Neuronal stem cell (in vitro differentiated cells): ENCODE results near the gene DIAPH2.
A peak's percentile ranks its signal among the peaks of the same experiment; 100 is the strongest.

ENCODE experiments used
- DNase-seq: peaks from one replicate; pipeline ENCODE4 v3.0.0-alpha.2; 2013; ENCODE audit warnings: low spot score
- H2AFZ ChIP-seq: one replicate; pipeline ENCODE4 v1.6.1; 2013; ENCODE audit warnings: mild to moderate bottlenecking, low read length, inconsistent platforms
- H2AK5ac ChIP-seq: 2 replicates; pipeline ENCODE4 v1.6.1; 2013; ENCODE audit warnings: low read depth, mild to moderate bottlenecking, inconsistent platforms, low read length, moderate library complexity, mixed read lengths
- H2BK120ac ChIP-seq: 2 replicates; pipeline ENCODE4 v1.6.1; 2013; ENCODE audit warnings: low read depth, mild to moderate bottlenecking, inconsistent platforms, low read length, moderate library complexity, mixed read lengths
- H2BK12ac ChIP-seq: one replicate; pipeline ENCODE4 v1.6.1; 2013; ENCODE audit warnings: low read length, inconsistent platforms
- H2BK15ac ChIP-seq: 2 replicates; pipeline ENCODE4 v1.6.1; 2013; ENCODE audit warnings: mild to moderate bottlenecking, low read length, inconsistent platforms, mixed read lengths
- H2BK5ac ChIP-seq: one replicate; pipeline ENCODE4 v1.6.1; 2013; ENCODE audit warnings: inconsistent platforms, mild to moderate bottlenecking, low read length, moderate library complexity
- H3K14ac ChIP-seq: one replicate; pipeline ENCODE4 v1.6.1; 2013; ENCODE audit warnings: low read length, inconsistent platforms
- H3K18ac ChIP-seq: 2 replicates; pipeline ENCODE4 v1.6.1; 2013; ENCODE audit warnings: low read length, inconsistent platforms
- H3K23ac ChIP-seq: 2 replicates; pipeline ENCODE4 v1.6.1; 2013; ENCODE audit warnings: low read depth, mild to moderate bottlenecking, mixed read lengths, low read length, inconsistent platforms; ENCODE audit not compliant: poor library complexity
- H3K27ac ChIP-seq: replicated peaks from 3 replicates; pipeline ENCODE4 v1.5.1; 2013; ENCODE audit warnings: low read length, inconsistent platforms
- H3K27me3 ChIP-seq, 3 experiments: 2 replicates each; pipeline ENCODE4 v1.6.1; 2013; ENCODE audit warnings: low read length in 3 of 3, mild to moderate bottlenecking in 2 of 3, inconsistent platforms in 1 of 3, low read depth in 1 of 3, mixed read lengths in 1 of 3, moderate library complexity in 1 of 3; ENCODE audit not compliant: control insufficient read depth in 3 of 3, insufficient read depth in 3 of 3
- H3K36me3 ChIP-seq, 2 donors: replicated peaks in 1 of 2; 2 replicates each; pipeline ENCODE4 v1.6.1; 2013; ENCODE audit warnings: low read length in 2 of 2; ENCODE audit not compliant: control insufficient read depth in 2 of 2, insufficient read depth in 2 of 2
- H3K4ac ChIP-seq: 2 replicates; pipeline ENCODE4 v1.6.1; 2013; ENCODE audit warnings: inconsistent platforms, mild to moderate bottlenecking, low read length, moderate library complexity
- H3K4me1 ChIP-seq, 2 donors: 1 replicate in 1 of 2; 2 replicates in 1 of 2; pipeline ENCODE4 v1.6.1; 2013; ENCODE audit warnings: low read length in 2 of 2, low read depth in 1 of 2; ENCODE audit not compliant: control insufficient read depth in 2 of 2, insufficient read depth in 1 of 2
- H3K4me2 ChIP-seq: one replicate; pipeline ENCODE4 v1.6.1; 2013; ENCODE audit warnings: mild to moderate bottlenecking, low read length, inconsistent platforms; ENCODE audit not compliant: insufficient read depth, poor library complexity, severe bottlenecking
- H3K4me3 ChIP-seq, 2 donors: 2 replicates each; pipeline ENCODE4 v1.5.1; 2013; ENCODE audit warnings: low read length in 2 of 2, mild to moderate bottlenecking in 2 of 2, inconsistent platforms in 1 of 2, moderate library complexity in 1 of 2
- H3K79me1 ChIP-seq: one replicate; pipeline ENCODE4 v1.6.1; 2013; ENCODE audit warnings: low read depth, mild to moderate bottlenecking, inconsistent platforms, low read length, moderate library complexity
- H3K9ac ChIP-seq: one replicate; pipeline ENCODE4 v1.6.1; 2013; ENCODE audit warnings: mild to moderate bottlenecking, low read depth, low read length, inconsistent platforms; ENCODE audit not compliant: poor library complexity
- H3K9me3 ChIP-seq, 2 donors: replicated peaks in 1 of 2; 2 replicates each; pipeline versions ENCODE3 to v1.6.1; 2013; ENCODE audit warnings: low read length in 2 of 2, mild to moderate bottlenecking in 2 of 2, inconsistent platforms in 1 of 2, low read depth in 1 of 2, mixed read lengths in 1 of 2, moderate library complexity in 1 of 2; ENCODE audit not compliant: control insufficient read depth in 2 of 2, insufficient read depth in 1 of 2
- H4K8ac ChIP-seq: one replicate; pipeline ENCODE4 v1.6.1; 2013; ENCODE audit warnings: low read depth, mild to moderate bottlenecking, inconsistent platforms, low read length, moderate library complexity
- H4K91ac ChIP-seq: one replicate; pipeline ENCODE4 v1.6.1; 2013; ENCODE audit warnings: low read length, low read depth, mild to moderate bottlenecking, inconsistent platforms; ENCODE audit not compliant: poor library complexity
- WGBS, 2 donors: extraction: QIAGEN DNeasy Blood & Tissue Kit; methylation state at CpG; one replicate each; pipeline ENCODE4 v1.1.7; 2013; ENCODE audit warnings: missing lambda C conversion rate in 2 of 2, mixed read lengths in 1 of 2; ENCODE audit not compliant: insufficient read length in 2 of 2, insufficient replicate concordance in 1 of 2; ENCODE audit errors: extremely low coverage in 2 of 2; 5-methylcytosine and 5-hydroxymethylcytosine counted together

DIAPH2 gene

GRCh38 chrX:97306771-97307470, 622.3 kb downstream of the DIAPH2 start:
- H3K23ac ChIP-seq = no peak overlapping the region
- no peak overlapping the region for H2BK15ac ChIP-seq
- H3K4me2 ChIP-seq = no peak overlapping the region
- H3K9me3 ChIP-seq = no peaks in the 10 kb centered on the region
- WGBS, 2 donors = no CpG with 5 or more reads among the region's 1 CpG
- H3K9ac ChIP-seq = no peak overlapping the region
- no peak overlapping the region for H4K8ac ChIP-seq
- H3K14ac ChIP-seq = no peak overlapping the region
- H2BK12ac ChIP-seq = no peak overlapping the region
- H3K18ac ChIP-seq = no peak overlapping the region
- no peak overlapping the region for H2AK5ac ChIP-seq
- no peaks in the 10 kb centered on the region for H3K27me3 ChIP-seq
- no peak overlapping the region for H2AFZ ChIP-seq
- no peaks in the 10 kb centered on the region for H3K36me3 ChIP-seq
- no peaks in the 10 kb centered on the region for H3K79me1 ChIP-seq
- H3K4me1 ChIP-seq = peaks cover 0 to 4% of the 10 kb centered on the region in 2 donors
- no peak overlapping the region for H2BK5ac ChIP-seq
- DNase-seq = no peak
- no peak overlapping the region for H2BK120ac ChIP-seq
- no peak overlapping the region for H4K91ac ChIP-seq
- H3K27ac ChIP-seq = no peak overlapping the region
- no peak overlapping the region for H3K4ac ChIP-seq
- no peak overlapping the region for H3K4me3 ChIP-seq

GRCh38 chrX:97308171-97308570, 623.5 kb downstream of the DIAPH2 start:
- Histone ChIP-seq H3K4me3 (no peak overlapping the region), H3K4me2 (no peak overlapping the region), H2BK12ac (no peak overlapping the region), H4K8ac (no peak overlapping the region), H3K14ac (no peak overlapping the region), H3K36me3 (no peaks in the 10 kb centered on the region), H2BK15ac (no peak overlapping the region), H2AFZ (no peak overlapping the region), H3K27me3 (no peaks in the 10 kb centered on the region), H3K9me3 (no peaks in the 10 kb centered on the region), H2AK5ac (no peak overlapping the region), H3K4ac (no peak overlapping the region), H3K4me1 (peaks cover 0 to 4% of the 10 kb centered on the region in 2 donors), H2BK120ac (no peak overlapping the region), H2BK5ac (no peak overlapping the region), H3K23ac (no peak overlapping the region), H3K18ac (no peak overlapping the region), H3K9ac (no peak overlapping the region), H3K27ac (no peak overlapping the region), H3K79me1 (no peaks in the 10 kb centered on the region), H4K91ac (no peak overlapping the region)
- DNase-seq = no peak
- no CpG with 5 or more reads among the region's 4 CpGs for WGBS, 2 donors

DNA sequence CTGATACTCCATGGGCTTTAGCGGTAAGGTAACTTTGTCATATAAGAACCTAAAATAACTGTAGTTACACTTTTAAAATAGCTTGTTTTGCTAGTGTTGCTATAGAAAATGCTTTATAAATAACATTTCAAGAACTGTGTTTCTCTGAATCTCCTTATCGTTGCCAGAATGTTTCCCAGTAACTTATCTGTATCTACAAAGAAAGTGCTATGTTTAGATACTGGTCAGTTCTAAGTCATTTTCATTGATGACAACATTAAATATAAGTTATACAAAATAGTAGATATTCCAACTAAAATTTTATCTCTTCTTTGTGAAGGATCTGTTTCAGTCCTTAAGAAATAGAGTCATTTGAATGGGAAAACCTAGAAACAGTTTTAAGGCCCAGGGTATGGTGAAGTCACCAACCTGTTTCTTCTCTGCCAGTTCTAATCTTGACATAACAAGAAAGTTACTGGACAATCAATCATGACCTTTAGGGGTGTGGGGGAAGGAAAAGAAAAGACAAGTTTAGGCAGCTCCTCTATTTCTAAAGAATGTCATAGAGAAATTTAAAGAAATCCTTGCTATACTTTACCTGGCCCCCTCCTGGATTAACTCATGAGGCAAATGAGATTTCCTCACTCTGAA, 625.0 kb downstream of the DIAPH2 start:
- no peak overlapping the region for H4K91ac ChIP-seq
- H3K27ac ChIP-seq = no peak overlapping the region
- DNase-seq = no peak
- H3K79me1 ChIP-seq = no peaks in the 10 kb centered on the region
- H4K8ac ChIP-seq = no peak overlapping the region
- H2AFZ ChIP-seq = no peak overlapping the region
- no peak overlapping the region for H3K18ac ChIP-seq
- H3K9me3 ChIP-seq = no peaks in the 10 kb centered on the region
- no peaks in the 10 kb centered on the region for H3K27me3 ChIP-seq
- no peak overlapping the region for H3K4me2 ChIP-seq
- H2BK5ac ChIP-seq = no peak overlapping the region
- WGBS, 2 donors = no CpG with 5 or more reads among the region's 2 CpGs
- no peak overlapping the region for H2BK12ac ChIP-seq
- H3K23ac ChIP-seq = no peak overlapping the region
- H3K4ac ChIP-seq = no peak overlapping the region
- no peak overlapping the region for H3K9ac ChIP-seq
- H3K14ac ChIP-seq = no peak overlapping the region
- peaks cover 0 to 4% of the 10 kb centered on the region in 2 donors for H3K4me1 ChIP-seq
- H2AK5ac ChIP-seq = no peak overlapping the region
- no peak overlapping the region for H2BK15ac ChIP-seq
- H3K36me3 ChIP-seq = no peaks in the 10 kb centered on the region
- H3K4me3 ChIP-seq = no peak overlapping the region
- no peak overlapping the region for H2BK120ac ChIP-seq

DNA sequence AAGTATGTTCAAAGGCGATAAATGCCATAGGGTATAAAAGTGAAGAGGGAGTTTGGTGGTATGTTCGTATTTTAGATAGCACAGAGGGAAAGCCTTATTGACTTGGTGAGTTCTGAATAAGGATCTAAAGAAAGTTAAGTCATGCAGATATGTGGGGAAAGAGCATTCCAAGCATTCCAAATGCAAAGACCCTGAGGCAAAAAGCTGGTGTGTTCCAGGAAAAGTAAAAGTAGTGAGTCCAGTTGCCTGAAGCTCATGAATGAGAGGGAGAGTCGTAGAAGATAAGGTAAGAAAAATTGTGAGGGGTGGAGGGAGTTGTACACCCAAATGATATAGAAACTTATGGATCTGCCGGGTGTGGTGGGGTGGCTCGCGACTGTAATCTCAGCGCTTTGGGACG, 625.7 kb downstream of the DIAPH2 start:
- Histone ChIP-seq H2BK15ac (no peak overlapping the region), H4K8ac (no peak overlapping the region), H3K23ac (no peak overlapping the region), H3K79me1 (no peaks in the 10 kb centered on the region), H3K4ac (no peak overlapping the region), H3K4me1 (peaks cover 0 to 4% of the 10 kb centered on the region in 2 donors), H2BK12ac (no peak overlapping the region), H3K27me3 (no peaks in the 10 kb centered on the region), H2BK5ac (no peak overlapping the region), H3K4me3 (no peak overlapping the region), H3K9ac (no peak overlapping the region), H3K9me3 (no peaks in the 10 kb centered on the region), H3K14ac (no peak overlapping the region), H3K27ac (peak overlapping the region; percentile 26), H3K36me3 (no peaks in the 10 kb centered on the region), H2BK120ac (no peak overlapping the region), H3K4me2 (no peak overlapping the region), H2AFZ (no peak overlapping the region), H4K91ac (no peak overlapping the region), H3K18ac (no peak overlapping the region), H2AK5ac (no peak overlapping the region)
- no CpG with 5 or more reads among the region's 8 CpGs for WGBS, 2 donors
- DNase-seq = peak; percentile 40
